Breast epithelium (tissue), 3 donors: ENCODE data around the gene MIER2.

Experiments
- POLR2A ChIP-seq: fragments of 450-650 bp; IDR thresholded peaks from one replicate; pipeline ENCODE4 v1.6.1; 2016; ENCODE audit warnings: antibody characterized with exemption, mild to moderate bottlenecking, moderate library complexity
- POLR2AphosphoS5 ChIP-seq, 3 donors: sonication (generic); formaldehyde crosslinking; IDR thresholded peaks; one replicate each; pipeline ENCODE4 v1.6.1; 2017; ENCODE audit warnings: antibody characterized with exemption in 3 of 3

DNA sequence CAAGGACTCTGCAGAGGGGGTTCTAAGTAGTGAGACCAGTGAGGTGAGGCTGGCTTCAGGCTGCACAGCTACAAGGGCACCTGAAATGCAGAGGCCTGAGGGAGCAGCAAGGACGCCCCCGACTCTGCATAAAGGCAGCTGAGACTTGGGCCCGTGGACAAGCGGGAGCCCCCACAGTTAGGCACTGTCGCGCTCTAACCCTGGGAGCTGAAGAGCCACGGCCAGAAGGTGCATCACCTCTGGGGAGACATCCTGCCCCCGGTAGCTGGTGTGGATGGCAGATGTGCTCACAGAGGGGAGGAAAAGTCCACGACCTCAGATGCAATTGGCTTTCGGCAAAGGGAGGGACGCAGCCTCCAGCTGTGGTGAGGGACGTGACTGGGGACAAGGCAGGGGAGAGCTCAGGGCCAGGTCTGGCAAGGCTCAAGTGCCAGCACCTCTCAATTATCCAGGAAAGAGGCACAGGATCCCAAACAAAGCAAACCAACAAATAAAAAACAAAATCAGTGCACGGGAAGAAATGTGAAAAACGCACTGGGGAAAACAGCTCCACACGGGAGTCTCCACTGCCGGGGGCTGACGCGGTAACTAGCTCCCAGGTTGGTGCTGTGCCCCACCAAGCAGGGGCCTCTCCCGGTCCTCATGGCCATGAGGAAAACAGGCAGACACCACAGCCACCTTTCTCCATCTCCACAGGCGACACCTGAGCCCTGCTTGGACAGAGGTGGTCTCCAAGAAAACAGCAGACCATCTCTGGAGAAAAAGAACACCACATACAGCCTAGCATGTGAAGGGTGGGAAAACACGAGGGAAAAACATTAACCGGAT, 30.4 kb downstream of the MIER2 start:
- TF ChIP-seq POLR2AphosphoS5 (IDR thresholded peaks at IDR 0.05): no peak
- TF ChIP-seq POLR2A: no peak
